Measurements from ENCODE around the gene WDR6. TPM values are rescaled to one million over a fixed set of nuclear protein-coding genes. Genes with fewer than 3 reads are reported as not detected.
"Not testable (repeated sequence)": the region's sequence is repeated elsewhere in the genome, so short reads cannot be mapped to it uniquely, and the experiment has no call there.

WDR6 gene
- total RNA-seq, 2 experiments from 2014 or later = 135 to 148 TPM

DNA sequence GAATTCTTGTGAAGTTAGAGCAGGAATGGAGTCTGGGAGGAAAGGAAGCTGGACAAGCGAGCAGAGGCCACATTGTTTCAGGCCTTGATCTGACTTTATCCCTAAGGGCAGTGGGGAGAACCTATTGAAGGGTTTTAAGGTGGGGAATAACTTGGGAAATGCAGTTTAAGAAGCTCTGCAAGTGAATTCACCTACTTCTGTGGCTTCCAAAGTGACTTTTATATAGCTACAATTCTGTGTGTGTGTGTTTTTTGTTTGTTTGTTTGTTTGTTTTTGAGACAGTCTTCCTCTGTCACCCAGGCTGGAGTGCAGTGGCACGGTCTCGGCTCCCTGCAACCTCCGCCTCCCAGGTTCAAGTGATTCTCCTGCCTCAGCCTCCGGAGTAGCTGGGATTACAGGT lies 1.4 kb downstream of the WDR6 start:
- Mint-ChIP-seq H3K27ac (peak overlapping the region; percentile 99), H3K4me1 (peaks cover 34% of the 10 kb centered on the region), H3K4me3 (peak overlapping the region; percentile 99), H3K36me3 (ENCODE audit: low read depth) (peaks cover 31% of the 10 kb centered on the region)
- not testable (repeated sequence) for H3K27me3 Mint-ChIP-seq, DNase-seq, H3K9me3 Mint-ChIP-seq
- ChIA-PET POLR2A (interaction anchor here (2.1 to 6.2 kb wide), 8 partner anchors 12 to 162 kb away, joined by 7 to 309 read pairs (median 32); partner anchors contain the start of genes ARIH2, DALRD3, IMPDH2 and NDUFAF3), CTCF (interaction anchor here (0.6 to 6.6 kb wide), 5 partner anchors 12 to 293 kb away, joined by 3 to 124 read pairs (median 15); partner anchors contain the start of genes DALRD3, IMPDH2, NDUFAF3 and P4HTM)

GRCh38 chr3:49009396-49009795 lies 2.2 kb downstream of the WDR6 start:
- Mint-ChIP-seq H3K9me3 (no peaks in the 10 kb centered on the region), H3K36me3 (ENCODE audit: low read depth) (peaks cover 35% of the 10 kb centered on the region), H3K4me1 (peaks cover 36% of the 10 kb centered on the region), H3K27ac (no peak overlapping the region), H3K4me3 (peak overlapping the region; percentile 51), H3K27me3 (no peaks in the 10 kb centered on the region)
- no peak for DNase-seq
- ChIA-PET POLR2A (interaction anchor here (2.8 to 6.2 kb wide), 3 partner anchors 12 to 90 kb away, joined by 22 to 309 read pairs (median 134); partner anchors contain the start of genes ARIH2, DALRD3, NDUFAF3 and P4HTM), CTCF (interaction anchor here (4.4 to 6.6 kb wide), 2 partner anchors 11 to 21 kb away, joined by 117 to 124 read pairs; partner anchors contain the start of genes DALRD3, NDUFAF3 and P4HTM)

GRCh38 chr3:49012441-49013017 lies 5.3 kb downstream of the WDR6 start:
- H3K27me3 Mint-ChIP-seq = no peaks in the 10 kb centered on the region
- H3K36me3 Mint-ChIP-seq (ENCODE audit: low read depth) = peaks cover 46% of the 10 kb centered on the region
- H3K9me3 Mint-ChIP-seq = no peaks in the 10 kb centered on the region
- no peak overlapping the region for H3K27ac Mint-ChIP-seq
- POLR2A ChIA-PET = interaction anchor here (3.2 to 15.9 kb wide), 2 partner anchors 8 to 24 kb away, joined by 41 to 190 read pairs; partner anchors contain the start of genes NDUFAF3 and P4HTM
- CTCF ChIA-PET = interaction anchor here (1.3 to 2.4 kb wide), 5 partner anchors 9 to 25 kb away, joined by 3 to 16 read pairs (median 4); partner anchors contain the start of gene P4HTM
- H3K4me3 Mint-ChIP-seq = no peak overlapping the region
- peaks cover 40% of the 10 kb centered on the region for H3K4me1 Mint-ChIP-seq
- no peak for DNase-seq

DNA sequence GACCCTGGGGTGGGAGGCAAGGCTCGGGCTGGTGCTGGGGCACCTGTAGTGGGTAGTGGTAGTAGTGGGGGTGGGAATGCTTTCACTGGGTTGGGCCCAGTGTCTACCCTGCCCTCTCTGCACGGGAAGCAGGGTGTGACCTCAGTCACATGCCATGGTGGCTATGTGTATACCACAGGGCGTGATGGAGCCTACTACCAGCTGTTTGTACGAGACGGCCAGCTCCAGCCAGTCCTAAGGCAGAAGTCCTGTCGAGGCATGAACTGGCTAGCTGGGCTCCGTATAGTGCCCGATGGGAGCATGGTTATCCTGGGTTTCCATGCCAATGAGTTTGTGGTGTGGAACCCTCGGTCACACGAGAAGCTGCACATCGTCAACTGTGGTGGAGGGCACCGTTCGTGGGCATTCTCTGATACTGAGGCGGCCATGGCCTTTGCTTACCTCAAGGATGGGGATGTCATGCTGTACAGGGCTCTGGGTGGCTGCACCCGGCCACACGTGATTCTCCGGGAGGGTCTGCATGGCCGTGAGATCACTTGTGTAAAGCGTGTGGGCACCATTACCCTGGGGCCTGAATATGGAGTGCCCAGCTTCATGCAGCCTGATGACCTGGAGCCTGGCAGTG lies 6.0 kb downstream of the WDR6 start:
- Mint-ChIP-seq H3K27ac (no peak overlapping the region), H3K4me3 (no peak overlapping the region), H3K9me3 (no peaks in the 10 kb centered on the region), H3K4me1 (peaks cover 40% of the 10 kb centered on the region), H3K27me3 (no peaks in the 10 kb centered on the region), H3K36me3 (ENCODE audit: low read depth) (peaks cover 42% of the 10 kb centered on the region)
- ChIA-PET POLR2A (interaction anchor here (2.0 to 15.9 kb wide), 3 partner anchors 8 to 80 kb away, joined by 10 to 190 read pairs (median 41); partner anchors contain the start of genes NDUFAF3, P4HTM and QRICH1), CTCF (interaction anchor here (1.1 to 2.4 kb wide), 5 partner anchors 8 to 25 kb away, joined by 3 to 16 read pairs (median 3); partner anchors contain the start of gene P4HTM)
- no peak for DNase-seq

GRCh38 chr3:49013738-49014660 lies 6.8 kb downstream of the WDR6 start:
- peak; percentile 59 for DNase-seq
- CTCF ChIA-PET = interaction anchor here (1.1 to 2.4 kb wide), 4 partner anchors 7 to 26 kb away, joined by 3 to 16 read pairs (median 6); partner anchors contain the start of gene P4HTM
- H3K36me3 Mint-ChIP-seq (ENCODE audit: low read depth) = peaks cover 38% of the 10 kb centered on the region
- POLR2A ChIA-PET = interaction anchor here (2.0 to 15.9 kb wide), 3 partner anchors 7 to 80 kb away, joined by 10 to 190 read pairs (median 41); partner anchors contain the start of genes NDUFAF3, P4HTM and QRICH1
- no peak overlapping the region for H3K27ac Mint-ChIP-seq
- H3K9me3 Mint-ChIP-seq = no peaks in the 10 kb centered on the region
- H3K27me3 Mint-ChIP-seq = no peaks in the 10 kb centered on the region
- H3K4me3 Mint-ChIP-seq = no peak overlapping the region
- H3K4me1 Mint-ChIP-seq = peaks cover 37% of the 10 kb centered on the region

GRCh38 chr3:49015072-49015471 lies 7.9 kb downstream of the WDR6 start:
- no peak overlapping the region for H3K4me3 Mint-ChIP-seq
- peaks cover 40% of the 10 kb centered on the region for H3K4me1 Mint-ChIP-seq
- no peak overlapping the region for H3K27ac Mint-ChIP-seq
- no peaks in the 10 kb centered on the region for H3K9me3 Mint-ChIP-seq
- no peaks in the 10 kb centered on the region for H3K27me3 Mint-ChIP-seq
- ChIA-PET CTCF (interaction anchor here (1.6 to 9.4 kb wide), 3 partner anchors 25 to 27 kb away, joined by 8 to 95 read pairs (median 16); partner anchors contain the start of gene P4HTM), POLR2A (interaction anchor here (2.0 to 15.9 kb wide), 3 partner anchors 8 to 79 kb away, joined by 10 to 309 read pairs (median 190); partner anchors contain the start of genes P4HTM, QRICH1 and WDR6)
- H3K36me3 Mint-ChIP-seq (ENCODE audit: low read depth) = peaks cover 35% of the 10 kb centered on the region
- no peak for DNase-seq

DNA sequence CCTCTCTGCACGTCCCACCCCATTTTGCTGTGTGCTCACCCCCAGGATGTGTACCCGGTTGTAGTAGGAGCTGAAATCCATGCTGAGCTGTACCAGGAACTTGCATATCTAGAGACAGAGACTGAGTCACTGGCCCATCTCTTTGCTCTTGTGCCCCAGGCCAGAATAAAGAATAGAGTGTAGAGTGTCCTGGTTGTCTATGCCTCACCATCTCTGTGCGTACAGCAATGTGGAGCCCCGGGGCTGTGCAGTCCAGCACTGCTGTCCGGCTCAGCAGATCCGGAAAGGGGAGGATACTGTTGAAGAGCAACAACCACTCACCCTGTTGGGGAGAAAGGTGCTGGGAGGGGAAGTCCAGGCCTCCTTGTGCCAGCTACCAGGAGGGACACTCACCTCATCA lies 8.6 kb downstream of the WDR6 start:
- Mint-ChIP-seq H3K4me3 (no peak overlapping the region), H3K9me3 (no peaks in the 10 kb centered on the region), H3K27ac (peak overlapping the region; percentile 19), H3K36me3 (ENCODE audit: low read depth) (peaks cover 42% of the 10 kb centered on the region), H3K27me3 (no peaks in the 10 kb centered on the region), H3K4me1 (peaks cover 41% of the 10 kb centered on the region)
- POLR2A ChIA-PET = interaction anchor here (5.9 to 15.9 kb wide), 3 partner anchors 9 to 27 kb away, joined by 55 to 309 read pairs (median 190); partner anchors contain the start of genes IMPDH2, P4HTM and WDR6
- CTCF ChIA-PET = interaction anchor here (9.4 kb wide), 1 partner anchor 26 kb away, joined by 95 read pairs; the partner anchor contains the start of gene P4HTM
- no peak for DNase-seq

GRCh38 chr3:49016414-49017228 lies 9.4 kb downstream of the WDR6 start:
- H3K36me3 Mint-ChIP-seq (ENCODE audit: low read depth) = peaks cover 43% of the 10 kb centered on the region
- ChIA-PET CTCF (interaction anchor here (1.1 to 9.4 kb wide), 6 partner anchors 9 to 580 kb away, joined by 3 to 117 read pairs (median 6); partner anchors contain the start of genes IMPDH2, P4HTM, QRICH1 and WDR6), POLR2A (interaction anchor here (0.9 to 15.9 kb wide), 7 partner anchors 9 to 924 kb away, joined by 3 to 309 read pairs (median 12); partner anchors contain the start of genes IMPDH2, NICN1, P4HTM and QRICH1)
- peaks cover 43% of the 10 kb centered on the region for H3K4me1 Mint-ChIP-seq
- H3K27me3 Mint-ChIP-seq = no peaks in the 10 kb centered on the region
- no peak overlapping the region for H3K4me3 Mint-ChIP-seq
- no peak for DNase-seq
- no peaks in the 10 kb centered on the region for H3K9me3 Mint-ChIP-seq
- H3K27ac Mint-ChIP-seq = peak overlapping the region; percentile 62

- H3K9me3 Mint-ChIP-seq = no peaks in the 10 kb centered on the region
- peaks cover 36% of the 10 kb centered on the region for H3K36me3 Mint-ChIP-seq (ENCODE audit: low read depth)
- ChIA-PET POLR2A (interaction anchor here (0.9 to 15.9 kb wide), 8 partner anchors 9 to 411 kb away, joined by 3 to 309 read pairs (median 8); partner anchors contain the start of genes IMPDH2, NICN1, P4HTM and PRKAR2A), CTCF (interaction anchor here (0.5 to 9.4 kb wide), 7 partner anchors 9 to 581 kb away, joined by 3 to 117 read pairs (median 6); partner anchors contain the start of genes IMPDH2, P4HTM, QRICH1 and WDR6)
- peak overlapping the region; percentile 62 for H3K27ac Mint-ChIP-seq
- H3K27me3 Mint-ChIP-seq = no peaks in the 10 kb centered on the region
- peaks cover 40% of the 10 kb centered on the region for H3K4me1 Mint-ChIP-seq
- DNase-seq = no peak
- H3K4me3 Mint-ChIP-seq = peak overlapping the region; percentile 98
These were observed 10.2 kb downstream of the WDR6 start for GRCh38 chr3:49017229-49017970.

DNA sequence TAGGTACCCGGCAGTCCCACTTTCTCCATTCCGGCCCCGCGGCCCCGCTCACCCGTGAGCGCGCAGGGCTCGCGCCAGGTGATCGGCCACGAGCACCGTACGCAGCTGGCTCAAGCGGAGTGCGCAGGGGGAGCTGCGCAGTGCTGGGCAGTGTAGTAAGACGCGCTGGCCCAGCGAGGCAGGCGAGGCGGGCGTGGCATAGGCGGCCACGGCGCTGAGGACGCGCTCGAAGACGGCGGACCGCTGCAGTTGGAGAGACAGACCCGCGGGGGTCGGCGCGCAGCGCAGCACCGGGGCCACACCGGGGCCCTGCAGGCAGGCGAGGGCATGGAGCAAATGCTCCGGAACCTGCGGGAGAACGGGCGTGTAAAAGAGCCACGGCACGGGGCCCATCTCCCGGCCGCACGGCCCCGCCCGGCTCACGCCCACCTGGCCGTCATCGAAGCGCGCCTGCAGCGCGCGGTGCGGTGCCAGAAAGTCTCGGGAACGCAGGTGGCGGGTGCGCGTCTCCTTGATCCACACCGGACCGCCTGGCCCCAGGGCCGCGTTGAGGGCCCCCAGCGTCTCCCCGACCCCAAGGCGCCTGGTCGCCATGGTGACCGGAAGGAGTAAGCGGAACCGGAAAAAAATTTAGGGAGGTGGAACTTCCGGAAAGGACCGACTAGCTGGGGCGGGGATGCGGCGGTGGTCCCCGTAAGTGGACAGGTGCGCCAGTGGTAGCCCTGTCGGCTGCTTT lies 10.9 kb downstream of the WDR6 start, which contains the start of gene DALRD3:
Gene DALRD3, minus strand, starts transcription at position 610 of the 736 bp plus-strand sequence. Its CDS starts 16 bp downstream, at position 594.
- Mint-ChIP-seq H3K4me1 (peaks cover 44% of the 10 kb centered on the region), H3K9me3 (no peaks in the 10 kb centered on the region), H3K36me3 (ENCODE audit: low read depth) (peaks cover 39% of the 10 kb centered on the region), H3K4me3 (peak within 1 kb of the TSS; percentile 98), H3K27ac (peak within 1 kb of the TSS; percentile 98), H3K27me3 (no peaks in the 10 kb centered on the region)
- CTCF ChIA-PET = interaction anchor here (0.5 to 9.4 kb wide), 7 partner anchors 9 to 98 kb away, joined by 3 to 117 read pairs (median 6); partner anchors contain the start of genes IMPDH2, P4HTM, QRICH1 and WDR6
- POLR2A ChIA-PET = interaction anchor here (1.1 to 15.9 kb wide), 9 partner anchors 8 to 301 kb away, joined by 3 to 309 read pairs (median 12); partner anchors contain the start of genes IMPDH2, IP6K2, P4HTM and PRKAR2A
- DNase-seq = peak; percentile 70
